Measurements from ENCODE around the gene PRR20G.

DNA sequence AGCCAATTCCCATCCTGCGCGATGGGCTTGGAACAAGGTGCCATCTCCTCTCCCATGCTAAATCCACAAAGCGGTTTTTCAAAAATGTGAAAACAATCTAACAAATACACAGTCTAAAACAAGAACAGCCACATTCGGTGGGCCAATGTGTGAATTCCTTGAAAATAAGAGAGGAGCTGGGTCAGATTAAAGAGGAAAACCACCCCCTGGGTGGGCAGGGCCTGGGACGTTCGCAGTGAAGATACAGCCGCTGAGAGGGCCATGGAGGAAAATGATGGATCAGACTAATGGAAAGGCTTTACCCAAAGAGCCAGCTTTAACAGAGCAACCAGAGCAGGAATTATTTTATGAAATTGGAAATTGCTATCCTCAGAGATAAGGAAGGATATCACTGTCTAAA lies 27.4 kb downstream of the PRR20G start:
- TF ChIP-seq ZFP30 (CRISPR knock-in tag; IDR thresholded peaks at IDR 0.05) (no peak), ISL1 (CRISPR knock-in tag; IDR thresholded peaks at IDR 0.05) (no peak), BACH2 (CRISPR knock-in tag; IDR thresholded peaks at IDR 0.05; ENCODE audit: borderline replicate concordance) (no peak), RARB (CRISPR knock-in tag; IDR thresholded peaks at IDR 0.05) (no peak), TCF4 (CRISPR knock-in tag; IDR thresholded peaks at IDR 0.05; ENCODE audit: borderline replicate concordance) (no peak), ZNF70 (CRISPR knock-in tag; IDR thresholded peaks at IDR 0.05) (no peak), GLIS3 (CRISPR knock-in tag; IDR thresholded peaks at IDR 0.05) (no peak), ZNF8 (CRISPR knock-in tag; IDR thresholded peaks at IDR 0.05) (no peak)

Measured in SK-N-SH treated with all-trans-retinoic acid at 6 μM for 48 hours (cell line).